Fibroblast of lung (primary cell): Measurements from ENCODE around the gene NUP214. TPM values are rescaled to one million over a fixed set of nuclear protein-coding genes. Genes with fewer than 3 reads are reported as not detected.

Experiments used
- DNase-seq, 2 donors: peaks; one replicate each; pipeline versions ENCODE4 v3.0.0 to v3.0.0-alpha.2; 2010; ENCODE audit warnings: low read depth in 2 of 2
- H2AFZ ChIP-seq: 2 replicates; pipeline ENCODE4 v1.5.1; 2012; ENCODE audit warnings: low read length, control low read depth, inconsistent platforms
- H3K27ac ChIP-seq: 2 replicates; pipeline ENCODE4 v1.5.1; 2011; ENCODE audit warnings: low read length, control low read depth; ENCODE audit not compliant: insufficient read depth
- H3K27me3 ChIP-seq: 2 replicates; pipeline ENCODE4 v1.5.1; 2011; ENCODE audit warnings: mild to moderate bottlenecking, low read length; ENCODE audit not compliant: control insufficient read depth, insufficient read depth
- H3K36me3 ChIP-seq: 2 replicates; pipeline ENCODE4 v1.5.1; 2011; ENCODE audit warnings: low read length; ENCODE audit not compliant: control insufficient read depth, insufficient read depth
- H3K4me1 ChIP-seq: 2 replicates; pipeline ENCODE4 v1.5.1; 2011; ENCODE audit warnings: low read length; ENCODE audit not compliant: control insufficient read depth, insufficient read depth; ENCODE audit errors: extremely low read depth
- H3K4me2 ChIP-seq: 2 replicates; pipeline ENCODE4 v1.5.1; 2011; ENCODE audit warnings: low read length, control low read depth; ENCODE audit not compliant: insufficient read depth; ENCODE audit errors: extremely low read depth
- H3K4me3 ChIP-seq, 4 experiments: fragments of 200-600 bp in 1 of 4; sonication (generic) in 1 of 4; replicated peaks in 1 of 4; 2 replicates each; pipeline ENCODE4 v1.5.1; 2011 to 2016; ENCODE audit warnings: low read length in 4 of 4, low read depth in 3 of 4, mild to moderate bottlenecking in 3 of 4, control low read depth in 2 of 4, inconsistent platforms in 1 of 4, mixed read lengths in 1 of 4; ENCODE audit not compliant: insufficient read depth in 1 of 4; ENCODE audit errors: control extremely low read depth in 1 of 4
- H3K79me2 ChIP-seq: 2 replicates; pipeline ENCODE4 v1.5.1; 2012; ENCODE audit warnings: mild to moderate bottlenecking, low read length, inconsistent platforms; ENCODE audit not compliant: control insufficient read depth, insufficient read depth
- H3K9ac ChIP-seq: 2 replicates; pipeline ENCODE4 v1.5.1; 2011; ENCODE audit warnings: mild to moderate bottlenecking, low read length, control low read depth; ENCODE audit not compliant: insufficient read depth
- H3K9me3 ChIP-seq: 2 replicates; pipeline ENCODE4 v1.5.1; 2012; ENCODE audit warnings: low read depth, low read length; ENCODE audit not compliant: control insufficient read depth, insufficient read depth
- H4K20me1 ChIP-seq: 2 replicates; pipeline ENCODE4 v1.5.1; 2011; ENCODE audit warnings: low read length; ENCODE audit not compliant: control insufficient read depth, insufficient read depth; ENCODE audit errors: extremely low read depth
- CTCF ChIP-seq, 2 donors: IDR thresholded peaks in 1 of 2; conservative IDR thresholded peaks in 1 of 2; 1 replicate in 1 of 2; 2 replicates in 1 of 2; pipeline ENCODE4 v1.5.1; 2011 to 2012; ENCODE audit warnings: low read length in 2 of 2, control low read depth in 1 of 2, inconsistent platforms in 1 of 2, low read depth in 1 of 2, mild to moderate bottlenecking in 1 of 2
- EZH2 ChIP-seq: IDR thresholded peaks from 2 replicates; pipeline ENCODE4 v1.5.1; 2012; ENCODE audit warnings: low read length, control low read depth, mild to moderate bottlenecking; ENCODE audit errors: missing control alignments
- polyA plus RNA-seq, 2 donors: library from polyadenylated mRNA; depleted of rRNA in 1 of 2; stranded (reverse) in 1 of 2; unstranded in 1 of 2; fragments of >200 nt; gene quantifications; 2 replicates each; pipeline ENCODE4 v1.2.1, GENCODE V29; 2011 to 2012; ENCODE audit warnings: missing spikeins in 1 of 2
- total RNA-seq: library from RNA; depleted of rRNA; stranded (reverse); fragments of >200 nt; gene quantifications from 2 replicates; pipeline ENCODE4 v1.2.1, GENCODE V29; 2014

The NUP214 gene
- total and polyA plus RNA-seq, 2 donors (not counting 1 experiment from before 2014, with no cell fraction given), result 5.0 to 12.2 TPM

- no peaks in the 10 kb centered on the region for H3K9me3 ChIP-seq
- H3K27me3 ChIP-seq, result no peaks in the 10 kb centered on the region
- H4K20me1 ChIP-seq, result peaks cover 1% of the 10 kb centered on the region
- H3K4me2 ChIP-seq, result no peak overlapping the region
- H3K79me2 ChIP-seq, result peaks cover 15% of the 10 kb centered on the region
- TF ChIP-seq CTCF (conservative IDR thresholded peaks at IDR 0.05 in 1 of 2, IDR thresholded peaks at IDR 0.05 in 1 of 2; ENCODE audit: low read depth in 1 of 2, low read length in 2 of 2), result no peak
- no peak for TF ChIP-seq EZH2
- no peak overlapping the region for H2AFZ ChIP-seq
- no peak overlapping the region for H3K4me3 ChIP-seq
- peaks cover 4% of the 10 kb centered on the region for H3K4me1 ChIP-seq
- DNase-seq, result no peak
- no peak overlapping the region for H3K9ac ChIP-seq
- H3K27ac ChIP-seq, result no peak overlapping the region
- H3K36me3 ChIP-seq, result peaks cover 10% of the 10 kb centered on the region
Observed at GRCh38 chr9:131129183-131129582, 3.8 kb downstream of the NUP214 start.

- TF ChIP-seq EZH2 (no peak), CTCF (conservative IDR thresholded peaks at IDR 0.05 in 1 of 2, IDR thresholded peaks at IDR 0.05 in 1 of 2; ENCODE audit: low read depth in 1 of 2, low read length in 2 of 2) (no peak)
- no peak for DNase-seq
- Histone ChIP-seq H3K79me2 (no peaks in the 10 kb centered on the region), H3K27me3 (no peaks in the 10 kb centered on the region), H3K4me2 (no peak overlapping the region), H2AFZ (no peak overlapping the region), H4K20me1 (no peaks in the 10 kb centered on the region), H3K4me3 (no peak overlapping the region), H3K9me3 (no peaks in the 10 kb centered on the region), H3K9ac (no peak overlapping the region), H3K4me1 (no peaks in the 10 kb centered on the region), H3K36me3 (peaks cover 14% of the 10 kb centered on the region), H3K27ac (no peak overlapping the region)
Observed at GRCh38 chr9:131138676-131139075, 13.3 kb downstream of the NUP214 start.

- H4K20me1 ChIP-seq, result no peaks in the 10 kb centered on the region
- no peak overlapping the region for H3K9ac ChIP-seq
- H3K27me3 ChIP-seq, result no peaks in the 10 kb centered on the region
- no peak for DNase-seq
- no peak overlapping the region for H3K27ac ChIP-seq
- H3K9me3 ChIP-seq, result no peaks in the 10 kb centered on the region
- peaks cover 14% of the 10 kb centered on the region for H3K36me3 ChIP-seq
- H3K4me3 ChIP-seq, result no peak overlapping the region
- no peak overlapping the region for H3K4me2 ChIP-seq
- no peak overlapping the region for H2AFZ ChIP-seq
- TF ChIP-seq EZH2, result no peak
- H3K4me1 ChIP-seq, result no peaks in the 10 kb centered on the region
- no peaks in the 10 kb centered on the region for H3K79me2 ChIP-seq
Observed at GRCh38 chr9:131140112-131140511, 14.7 kb downstream of the NUP214 start.
